ENCODE results near the gene SNORC. TPM values are rescaled to one million over a fixed set of nuclear protein-coding genes. Genes with fewer than 3 reads are reported as not detected.
A peak's percentile ranks its signal among the peaks of the same experiment; 100 is the strongest.

Gene SNORC
- total and polyA plus RNA-seq, 2 of the 4 experiments (the other 2 are of a cell fraction): under 0.01 to 0.67 TPM

DNA sequence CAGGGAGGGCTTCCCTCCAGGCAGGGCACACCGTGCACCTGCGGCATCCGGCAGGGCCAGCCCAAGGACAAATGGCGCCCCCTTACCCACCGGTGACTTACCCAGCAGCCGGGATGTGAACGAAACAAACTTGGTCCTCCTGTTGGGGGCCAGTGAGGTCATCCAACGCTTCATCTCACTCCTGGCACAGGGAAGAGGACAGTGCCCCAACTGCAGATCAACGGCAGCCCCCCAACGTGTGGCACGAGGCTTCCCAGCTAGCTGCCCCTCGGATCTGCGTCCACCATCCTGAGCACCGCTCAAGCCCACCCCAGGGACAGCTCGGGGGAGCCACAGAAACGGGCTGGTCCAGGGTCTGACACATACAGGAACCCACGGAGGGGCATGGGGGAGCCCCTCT, 12.0 kb downstream of the SNORC start:
- H3K27ac ChIP-seq (ENCODE audit: insufficient read depth, low read length): no peak overlapping the region
- CTCF ChIA-PET: no interaction called here

More for the DNA sequence above, 12.0 kb downstream of the SNORC start:
- H2AK5ac ChIP-seq (ENCODE audit: low read depth, low read length): no peak overlapping the region
- no peak overlapping the region for H3K4me3 ChIP-seq (ENCODE audit: insufficient read depth, low read depth, low read length)
- no peaks in the 10 kb centered on the region for H3K36me3 ChIP-seq (ENCODE audit: control insufficient read depth, insufficient read depth, low read length)
- POLR2A ChIA-PET (ENCODE audit: unreplicated experiment): no interaction called here
- TF ChIP-seq, protein P1, sequence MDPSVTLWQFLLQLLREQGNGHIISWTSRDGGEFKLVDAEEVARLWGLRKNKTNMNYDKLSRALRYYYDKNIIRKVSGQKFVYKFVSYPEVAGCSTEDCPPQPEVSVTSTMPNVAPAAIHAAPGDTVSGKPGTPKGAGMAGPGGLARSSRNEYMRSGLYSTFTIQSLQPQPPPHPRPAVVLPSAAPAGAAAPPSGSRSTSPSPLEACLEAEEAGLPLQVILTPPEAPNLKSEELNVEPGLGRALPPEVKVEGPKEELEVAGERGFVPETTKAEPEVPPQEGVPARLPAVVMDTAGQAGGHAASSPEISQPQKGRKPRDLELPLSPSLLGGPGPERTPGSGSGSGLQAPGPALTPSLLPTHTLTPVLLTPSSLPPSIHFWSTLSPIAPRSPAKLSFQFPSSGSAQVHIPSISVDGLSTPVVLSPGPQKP (IDR thresholded peaks at IDR 0.05; ENCODE audit: borderline replicate concordance, low read depth, low read length): no peak
- TF ChIP-seq CHD1 (IDR thresholded peaks at IDR 0.05; ENCODE audit: low read depth, low read length): no peak
- no peak for TF ChIP-seq RCOR1 (IDR thresholded peaks at IDR 0.05; ENCODE audit: insufficient replicate concordance, low read length)
- TF ChIP-seq MXI1 (IDR thresholded peaks at IDR 0.05; ENCODE audit: borderline replicate concordance, low read depth, low read length): no peak
- TF ChIP-seq, protein P2, sequence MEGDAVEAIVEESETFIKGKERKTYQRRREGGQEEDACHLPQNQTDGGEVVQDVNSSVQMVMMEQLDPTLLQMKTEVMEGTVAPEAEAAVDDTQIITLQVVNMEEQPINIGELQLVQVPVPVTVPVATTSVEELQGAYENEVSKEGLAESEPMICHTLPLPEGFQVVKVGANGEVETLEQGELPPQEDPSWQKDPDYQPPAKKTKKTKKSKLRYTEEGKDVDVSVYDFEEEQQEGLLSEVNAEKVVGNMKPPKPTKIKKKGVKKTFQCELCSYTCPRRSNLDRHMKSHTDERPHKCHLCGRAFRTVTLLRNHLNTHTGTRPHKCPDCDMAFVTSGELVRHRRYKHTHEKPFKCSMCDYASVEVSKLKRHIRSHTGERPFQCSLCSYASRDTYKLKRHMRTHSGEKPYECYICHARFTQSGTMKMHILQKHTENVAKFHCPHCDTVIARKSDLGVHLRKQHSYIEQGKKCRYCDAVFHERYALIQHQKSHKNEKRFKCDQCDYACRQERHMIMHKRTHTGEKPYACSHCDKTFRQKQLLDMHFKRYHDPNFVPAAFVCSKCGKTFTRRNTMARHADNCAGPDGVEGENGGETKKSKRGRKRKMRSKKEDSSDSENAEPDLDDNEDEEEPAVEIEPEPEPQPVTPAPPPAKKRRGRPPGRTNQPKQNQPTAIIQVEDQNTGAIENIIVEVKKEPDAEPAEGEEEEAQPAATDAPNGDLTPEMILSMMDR (conservative IDR thresholded peaks at IDR 0.05; ENCODE audit: low read depth, low read length): no peak
- TF ChIP-seq BHLHE40 (IDR thresholded peaks at IDR 0.05; ENCODE audit: low read depth, low read length): no peak
- no peak for TF ChIP-seq RAD21 (IDR thresholded peaks at IDR 0.05; ENCODE audit: low read length)
- TF ChIP-seq MAZ (IDR thresholded peaks at IDR 0.05; ENCODE audit: borderline replicate concordance, low read depth, low read length): no peak
- no peak for TF ChIP-seq SMC3 (IDR thresholded peaks at IDR 0.05; ENCODE audit: low read depth, low read length)
- no peak for TF ChIP-seq CEBPB (IDR thresholded peaks at IDR 0.05; ENCODE audit: low read depth, low read length)
- TF ChIP-seq RFX5 (IDR thresholded peaks at IDR 0.05; ENCODE audit: low read depth, low read length): no peak
- TF ChIP-seq MAFK (IDR thresholded peaks at IDR 0.05; ENCODE audit: low read depth, low read length): no peak
- no peak for TF ChIP-seq POLR2A (IDR thresholded peaks at IDR 0.05; ENCODE audit: low read depth, low read length)
- TF ChIP-seq, protein P3, sequence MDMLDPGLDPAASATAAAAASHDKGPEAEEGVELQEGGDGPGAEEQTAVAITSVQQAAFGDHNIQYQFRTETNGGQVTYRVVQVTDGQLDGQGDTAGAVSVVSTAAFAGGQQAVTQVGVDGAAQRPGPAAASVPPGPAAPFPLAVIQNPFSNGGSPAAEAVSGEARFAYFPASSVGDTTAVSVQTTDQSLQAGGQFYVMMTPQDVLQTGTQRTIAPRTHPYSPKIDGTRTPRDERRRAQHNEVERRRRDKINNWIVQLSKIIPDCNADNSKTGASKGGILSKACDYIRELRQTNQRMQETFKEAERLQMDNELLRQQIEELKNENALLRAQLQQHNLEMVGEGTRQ (IDR thresholded peaks at IDR 0.05; ENCODE audit: low read depth, low read length): no peak
- no peak for TF ChIP-seq NFE2L2 (IDR thresholded peaks at IDR 0.05; ENCODE audit: low read depth, low read length)
- no peak for TF ChIP-seq FOS (IDR thresholded peaks at IDR 0.05; ENCODE audit: low read depth, low read length)
- H2BK5ac ChIP-seq (ENCODE audit: low read depth, low read length, poor library complexity, severe bottlenecking): no peak overlapping the region
- DNase-seq (no peak), ATAC-seq (ENCODE audit: low read depth) (no peak)
- H2BK15ac ChIP-seq (ENCODE audit: low read depth, low read length): no peak overlapping the region
- BruUV-seq (replicated peaks): no TSS peak
- peaks cover 9% of the 10 kb centered on the region; the same call in 1 of the 2 replicates for H3K27me3 ChIP-seq (ENCODE audit: control insufficient read depth, insufficient read depth, low read length)
- no peak overlapping the region for H2AFZ ChIP-seq (replicated peaks; ENCODE audit: low read length, poor library complexity)
- no peaks in the 10 kb centered on the region for H3K4me1 ChIP-seq (ENCODE audit: control insufficient read depth, insufficient read depth, low read length)
- no peak overlapping the region for H2BK20ac ChIP-seq (ENCODE audit: low read depth, low read length)
- no peak overlapping the region for H3K18ac ChIP-seq (ENCODE audit: low read depth, low read length)
- peak overlapping the region; percentile 65 for H2AK9ac ChIP-seq (replicated peaks; ENCODE audit: low read depth, low read length, poor library complexity)
- dilution Hi-C loops (cut with HindIII; ENCODE audit: low sequenced_read_pairs, unreplicated experiment) (no loop called here), intact Hi-C loops (cut with micrococcal nuclease) (no loop called here), in situ Hi-C loops (cut with MboI; ENCODE audit: low sequenced_read_pairs) (no loop called here)
- peaks cover 4% of the 10 kb centered on the region; the same call in 1 of the 2 replicates for H3K9me1 ChIP-seq (ENCODE audit: insufficient read depth, low read length)
- no peak overlapping the region for H3K9ac ChIP-seq (ENCODE audit: low read depth, low read length)
- no peak overlapping the region for H3K56ac ChIP-seq (ENCODE audit: extremely low read depth, insufficient read depth, low read length)
- no peak overlapping the region for H4K91ac ChIP-seq (ENCODE audit: insufficient read depth, low read depth, low read length)
- no peaks in the 10 kb centered on the region for H3K9me3 ChIP-seq (ENCODE audit: control insufficient read depth, insufficient read depth, low read length)
- H3K4me2 ChIP-seq (ENCODE audit: low read depth, low read length): no peak overlapping the region
- H3K4ac ChIP-seq (ENCODE audit: low read depth, low read length): no peak overlapping the region
- H4K8ac ChIP-seq (ENCODE audit: low read depth in 2 of 2, low read length in 2 of 2): no peak overlapping the region
- H3K23ac ChIP-seq (ENCODE audit: low read depth, low read length): no peak overlapping the region
- H2BK120ac ChIP-seq (ENCODE audit: low read depth, low read length): no peak overlapping the region
- no peak overlapping the region for H3K14ac ChIP-seq (replicated peaks; ENCODE audit: low read depth, low read length)
- H4K5ac ChIP-seq (ENCODE audit: low read depth, low read length): no peak overlapping the region
- 88% methylated on average over 12 of the region's 17 CpGs; no CpG with 5 or more reads in 1 of the 2 experiments for WGBS, 2 experiments (ENCODE audit: extremely low coverage in 2 of 2, insufficient read length in 1 of 2)
- no peaks in the 10 kb centered on the region for H3K79me1 ChIP-seq (ENCODE audit: low read depth in 1 of 2, low read length in 2 of 2)
- H4K20me1 ChIP-seq (ENCODE audit: insufficient read depth, low read length): no peaks in the 10 kb centered on the region; the same call in 1 of the 2 replicates
